SK-N-SH (cell line): ENCODE data around the gene FLACC1. TPM values are rescaled to one million over a fixed set of nuclear protein-coding genes. Genes with fewer than 3 reads are reported as not detected.
"Not testable (repeated sequence)": the region's sequence is repeated elsewhere in the genome, so short reads cannot be mapped to it uniquely, and the experiment has no call there.

ENCODE experiments used
- CTCF ChIA-PET: fragments of 300-600, 350-600 bp; formaldehyde crosslinking; extraction: SDS; loops from one replicate; lab custom pipeline; 2021; lab: Yijun Ruan, JAX
- POLR2A ChIA-PET: fragments of 350-600 bp; sonication (Branson Sonifier 250); formaldehyde crosslinking; extraction: SDS; loops from one replicate; lab custom pipeline; 2020; ENCODE audit warnings: antibody characterized with exemption, inconsistent platforms; lab: Yijun Ruan, JAX
- DNase-seq: peaks from one replicate; pipeline ENCODE4 v3.0.0; 2012
- H2AFZ ChIP-seq: fragments of 200-600 bp; sonication (generic); 2 replicates; pipeline ENCODE4 v1.8.1; 2016; ENCODE audit warnings: antibody characterized with exemption, mild to moderate bottlenecking, low read depth
- H3F3A ChIP-seq: fragments of 200-600 bp; sonication (generic); replicated peaks from 2 replicates; pipeline ENCODE3; 2016; ENCODE audit warnings: antibody characterized with exemption, mild to moderate bottlenecking; ENCODE audit not compliant: insufficient read depth
- H3K27ac ChIP-seq, 2 experiments: fragments of 200-500 bp in 1 of 2; fragments of 200-600 bp in 1 of 2; sonication (Bioruptor generic) in 1 of 2; sonication (generic), shearing (Covaris generic) in 1 of 2; 2 replicates each; pipeline versions ENCODE4 v1.5.1 to v1.6.1; 2014 to 2016; ENCODE audit warnings: low read depth in 2 of 2, inconsistent platforms in 1 of 2, low read length in 1 of 2, mild to moderate bottlenecking in 1 of 2, mixed read lengths in 1 of 2
- H3K27me3 ChIP-seq: fragments of 200-600 bp; sonication (generic), shearing (Covaris generic); 2 replicates; pipeline ENCODE4 v1.6.1; 2016; ENCODE audit warnings: mixed run types; ENCODE audit not compliant: insufficient read depth
- H3K36me3 ChIP-seq, 2 experiments: fragments of 200-500 bp in 1 of 2; fragments of 200-600 bp in 1 of 2; sonication (Bioruptor generic) in 1 of 2; sonication (generic) in 1 of 2; replicated peaks in 1 of 2; 2 replicates each; pipeline versions ENCODE3 to v1.5.1; 2014 to 2016; ENCODE audit warnings: low read length in 1 of 2, mild to moderate bottlenecking in 1 of 2; ENCODE audit not compliant: insufficient read depth in 2 of 2, control insufficient read depth in 1 of 2
- H3K4me1 ChIP-seq, 2 experiments: fragments of 200-500 bp in 1 of 2; fragments of 200-600 bp in 1 of 2; sonication (Bioruptor generic) in 1 of 2; sonication (generic), shearing (Covaris generic) in 1 of 2; 2 replicates each; pipeline versions ENCODE4 v1.5.1 to v1.6.1; 2014 to 2016; ENCODE audit warnings: low read depth in 1 of 2, low read length in 1 of 2, mixed run types in 1 of 2; ENCODE audit not compliant: insufficient read depth in 2 of 2, control insufficient read depth in 1 of 2
- H3K4me2 ChIP-seq: fragments of 200-600 bp; sonication (generic), shearing (Covaris generic); 2 replicates; pipeline ENCODE4 v1.6.1; 2017; ENCODE audit warnings: mixed run types
- H3K4me3 ChIP-seq, 2 experiments: fragments of 200-500 bp in 1 of 2; fragments of 200-600 bp in 1 of 2; sonication (Bioruptor generic) in 1 of 2; sonication (generic), shearing (Covaris generic) in 1 of 2; 2 replicates each; pipeline versions ENCODE4 v1.5.1 to v1.8.1; 2014 to 2016; ENCODE audit warnings: low read depth in 2 of 2, inconsistent platforms in 1 of 2, low read length in 1 of 2, mild to moderate bottlenecking in 1 of 2, mixed read lengths in 1 of 2, moderate library complexity in 1 of 2
- H3K79me2 ChIP-seq: fragments of 200-600 bp; sonication (generic); 2 replicates; pipeline ENCODE4 v1.8.1; 2017; ENCODE audit warnings: mild to moderate bottlenecking; ENCODE audit not compliant: insufficient read depth
- H3K9ac ChIP-seq: fragments of 200-600 bp; sonication (generic); 2 replicates; pipeline ENCODE4 v1.6.1; 2017; ENCODE audit warnings: mixed run types
- H3K9me2 ChIP-seq: fragments of 200-600 bp; sonication (generic); 2 replicates; pipeline ENCODE4 v1.6.1; 2017; ENCODE audit warnings: mixed run types
- H3K9me3 ChIP-seq: fragments of 200-600 bp; sonication (generic); 2 replicates; pipeline ENCODE4 v1.6.1; 2017; ENCODE audit warnings: mixed run types, mild to moderate bottlenecking, moderate library complexity
- H4K20me1 ChIP-seq: fragments of 200-600 bp; sonication (generic); 2 replicates; pipeline ENCODE4 v1.6.1; 2017; ENCODE audit warnings: mild to moderate bottlenecking, mixed run types; ENCODE audit not compliant: insufficient read depth
- GATA2 ChIP-seq: sonication (generic); formaldehyde crosslinking; IDR thresholded peaks from 2 replicates; pipeline ENCODE4 v1.5.0; 2020; ENCODE audit warnings: mild to moderate bottlenecking, missing genetic modification reagents
- RCOR1 ChIP-seq: fragments of 150-350 bp; IDR thresholded peaks from 2 replicates; pipeline ENCODE4 v1.6.1; 2017; ENCODE audit warnings: antibody characterized with exemption, low read length
- WGBS: methylation state at CpG from one replicate; pipeline ENCODE4 v1.1.6; 2017; ENCODE audit warnings: low lambda C conversion rate; 5-methylcytosine and 5-hydroxymethylcytosine counted together
- polyA plus RNA-seq, 3 experiments: library from polyadenylated mRNA; depleted of rRNA; stranded (reverse); fragments of >200 nt; gene quantifications; 2 replicates each; pipeline ENCODE4 v1.2.3, GENCODE V29; 2012
- TF ChIP-seq, protein P1 (sequence below): IDR thresholded peaks from 2 replicates; pipeline ENCODE4; 2012

Gene FLACC1
- polyA plus RNA-seq, 1 of the 3 experiments (the other 2 are of a cell fraction): 0.35 TPM

DNA sequence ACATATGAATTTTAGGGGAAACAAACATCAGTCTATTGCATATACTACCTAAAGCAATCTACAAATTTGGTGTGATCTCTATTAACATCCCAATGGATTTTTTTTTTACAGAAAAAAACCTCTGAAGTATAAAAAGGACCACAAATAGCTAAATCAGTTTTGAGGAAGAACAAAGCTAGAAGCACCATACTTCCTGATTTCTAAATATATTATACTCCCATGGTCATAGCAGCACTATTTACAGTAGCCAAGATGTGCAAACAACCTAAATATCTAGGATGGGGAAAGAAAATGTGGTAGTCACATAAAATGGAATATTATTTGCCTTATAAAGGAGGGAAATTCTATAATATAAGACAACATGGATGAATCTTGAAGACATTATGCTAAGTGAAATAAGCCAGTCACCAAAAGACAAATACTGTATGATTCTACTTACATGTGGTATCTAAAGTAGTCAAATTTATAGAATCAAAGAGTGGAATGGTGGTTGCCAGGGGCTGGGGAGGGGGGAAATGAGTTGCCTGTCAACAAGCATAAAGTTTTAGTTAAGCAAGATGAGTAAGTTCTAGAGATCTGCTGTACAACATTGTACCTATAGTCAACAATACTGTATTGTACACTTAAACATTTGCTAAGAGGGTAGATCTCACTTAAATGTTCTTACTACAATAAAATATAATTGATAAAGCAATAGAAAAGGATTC, 114.4 kb downstream of the FLACC1 start:
- Histone ChIP-seq H3K79me2 (no peaks in the 10 kb centered on the region), H3F3A (no peaks in the 10 kb centered on the region), H3K36me3 (no peaks in the 10 kb centered on the region), H3K9me2 (no peaks in the 10 kb centered on the region), H3K27ac (no peak overlapping the region), H3K9ac (no peak overlapping the region), H4K20me1 (no peaks in the 10 kb centered on the region), H3K4me2 (no peak overlapping the region), H3K4me1 (no peaks in the 10 kb centered on the region; a peak in 1 of 4 replicates), H2AFZ (no peak overlapping the region), H3K9me3 (0 out of 2 replicates have a peak, but pooled peaks cover 8% of the 10 kb centered on the region), H3K27me3 (no peaks in the 10 kb centered on the region), H3K4me3 (no peak overlapping the region)
- ChIA-PET POLR2A (no interaction called here), CTCF (interaction anchor here (3.5 kb wide), 1 partner anchor 10 kb away, joined by 10 read pairs; no protein-coding TSS in a partner anchor)
- TF ChIP-seq RCOR1: no peak
- TF ChIP-seq GATA2 (CRISPR knock-in tag): no peak
- TF ChIP-seq, protein P1, sequence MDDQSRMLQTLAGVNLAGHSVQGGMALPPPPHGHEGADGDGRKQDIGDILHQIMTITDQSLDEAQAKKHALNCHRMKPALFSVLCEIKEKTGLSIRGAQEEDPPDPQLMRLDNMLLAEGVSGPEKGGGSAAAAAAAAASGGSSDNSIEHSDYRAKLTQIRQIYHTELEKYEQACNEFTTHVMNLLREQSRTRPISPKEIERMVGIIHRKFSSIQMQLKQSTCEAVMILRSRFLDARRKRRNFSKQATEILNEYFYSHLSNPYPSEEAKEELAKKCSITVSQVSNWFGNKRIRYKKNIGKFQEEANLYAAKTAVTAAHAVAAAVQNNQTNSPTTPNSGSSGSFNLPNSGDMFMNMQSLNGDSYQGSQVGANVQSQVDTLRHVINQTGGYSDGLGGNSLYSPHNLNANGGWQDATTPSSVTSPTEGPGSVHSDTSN: no peak
- DNase-seq: no peak

DNA sequence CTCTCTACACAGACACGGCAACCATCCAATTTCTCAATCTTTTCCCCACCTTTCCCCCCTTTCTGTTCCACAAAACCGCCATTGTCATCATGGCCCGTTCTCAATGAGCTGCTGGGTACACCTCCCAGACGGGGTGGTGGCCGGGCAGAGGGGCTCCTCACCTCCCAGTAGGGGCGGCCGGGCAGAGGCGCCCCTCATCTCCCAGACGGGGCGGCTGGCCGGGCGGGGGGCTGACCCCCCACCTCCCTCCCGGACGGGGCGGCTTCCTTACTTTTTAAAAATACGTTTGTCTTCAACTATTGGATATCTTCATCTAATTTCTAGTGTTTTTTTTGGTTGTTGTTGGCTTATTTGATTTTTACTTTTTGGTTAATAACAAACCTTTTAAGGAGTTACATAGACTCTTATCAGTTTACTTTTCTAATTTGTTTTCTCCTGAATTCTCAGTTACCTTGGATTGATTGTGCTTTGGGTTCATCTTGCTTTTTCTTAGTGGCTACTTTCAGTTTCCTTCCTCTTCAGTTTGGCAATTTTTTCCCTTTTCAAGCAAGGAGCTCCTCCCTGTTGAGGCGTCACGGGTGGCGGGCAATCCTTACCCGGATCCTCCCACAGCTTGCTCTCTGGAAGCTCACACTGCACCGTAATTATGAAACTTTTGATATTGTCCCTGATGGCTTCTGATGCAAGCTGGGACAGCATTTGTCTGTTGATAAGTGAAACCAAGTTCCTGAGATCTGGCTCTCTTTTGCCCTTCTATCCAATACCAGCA, 117.8 kb downstream of the FLACC1 start:
- not testable (repeated sequence) for H2AFZ ChIP-seq, H3K9ac ChIP-seq, H3K4me2 ChIP-seq

More for the DNA sequence above, 117.8 kb downstream of the FLACC1 start:
- H3K9me2 ChIP-seq, DNase-seq, H3K27ac ChIP-seq, H3K36me3 ChIP-seq, H3K27me3 ChIP-seq, H4K20me1 ChIP-seq, H3F3A ChIP-seq, H3K79me2 ChIP-seq, POLR2A ChIA-PET, H3K4me1 ChIP-seq, H3K4me3 ChIP-seq, H3K9me3 ChIP-seq: not testable (repeated sequence)
- 94% methylated on average over 21 of the region's 21 CpGs for WGBS
- CTCF ChIA-PET: interaction anchor here (0.6 kb wide), 1 partner anchor 349 kb away, joined by 4 read pairs; no protein-coding TSS in a partner anchor

Other genes with a start within 250 kb of the FLACC1 start
- 23.7 and 32.6 TPM in 2 replicates for gene CFLAR, start 241.2 kb downstream of the FLACC1 start, polyA plus RNA-seq (2012; rRNA removed)
- gene CASP10, start 174.2 kb downstream of the FLACC1 start, polyA plus RNA-seq (2012; rRNA removed): 0.12 and 0.31 TPM in 2 replicates
- gene CASP8, start 96.8 kb downstream of the FLACC1 start, polyA plus RNA-seq (2012; rRNA removed): 13.1 and 15.6 TPM in 2 replicates
- 10.4 and 14.6 TPM in 2 replicates for gene TRAK2, start 94.1 kb upstream of the FLACC1 start, polyA plus RNA-seq (2012; rRNA removed)
- 27.0 and 33.6 TPM in 2 replicates for gene STRADB, start 94.4 kb upstream of the FLACC1 start, polyA plus RNA-seq (2012; rRNA removed)